OCI-LY7 (cell line): ENCODE data around the gene KCNA1.

Experiments
- EZH2phosphoT487 ChIP-seq: fragments of 200-600 bp; sonication (generic); IDR thresholded peaks from 2 replicates; pipeline ENCODE4 v1.6.1; 2018; ENCODE audit warnings: low read depth, borderline replicate concordance, mild to moderate bottlenecking, mixed run types, antibody characterized with exemption, low read length, moderate library complexity, mixed read lengths
- TF ChIP-seq, protein P1 (sequence below): fragments of 200-600 bp; sonication (generic); conservative IDR thresholded peaks from 2 replicates; pipeline ENCODE4 v1.5.1; 2014; ENCODE audit warnings: mild to moderate bottlenecking, antibody characterized with exemption, low read length, moderate library complexity, mixed read lengths

- TF ChIP-seq, protein P1, sequence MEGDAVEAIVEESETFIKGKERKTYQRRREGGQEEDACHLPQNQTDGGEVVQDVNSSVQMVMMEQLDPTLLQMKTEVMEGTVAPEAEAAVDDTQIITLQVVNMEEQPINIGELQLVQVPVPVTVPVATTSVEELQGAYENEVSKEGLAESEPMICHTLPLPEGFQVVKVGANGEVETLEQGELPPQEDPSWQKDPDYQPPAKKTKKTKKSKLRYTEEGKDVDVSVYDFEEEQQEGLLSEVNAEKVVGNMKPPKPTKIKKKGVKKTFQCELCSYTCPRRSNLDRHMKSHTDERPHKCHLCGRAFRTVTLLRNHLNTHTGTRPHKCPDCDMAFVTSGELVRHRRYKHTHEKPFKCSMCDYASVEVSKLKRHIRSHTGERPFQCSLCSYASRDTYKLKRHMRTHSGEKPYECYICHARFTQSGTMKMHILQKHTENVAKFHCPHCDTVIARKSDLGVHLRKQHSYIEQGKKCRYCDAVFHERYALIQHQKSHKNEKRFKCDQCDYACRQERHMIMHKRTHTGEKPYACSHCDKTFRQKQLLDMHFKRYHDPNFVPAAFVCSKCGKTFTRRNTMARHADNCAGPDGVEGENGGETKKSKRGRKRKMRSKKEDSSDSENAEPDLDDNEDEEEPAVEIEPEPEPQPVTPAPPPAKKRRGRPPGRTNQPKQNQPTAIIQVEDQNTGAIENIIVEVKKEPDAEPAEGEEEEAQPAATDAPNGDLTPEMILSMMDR = no peak
- no peak for TF ChIP-seq EZH2phosphoT487
Observed at GRCh38 chr12:4892418-4892817, 17.3 kb upstream of the KCNA1 start.
